HepG2 (cell line): Measurements from ENCODE around the gene KLF16. TPM values are rescaled to one million over a fixed set of nuclear protein-coding genes. Genes with fewer than 3 reads are reported as not detected.

Source experiments
- AKNA ChIP-seq: sonication (generic); formaldehyde crosslinking; IDR thresholded peaks from 2 replicates; pipeline ENCODE4 v1.4.0; 2020; ENCODE audit warnings: missing genetic modification reagents, borderline replicate concordance
- CEBPG ChIP-seq: IDR thresholded peaks from 2 replicates; pipeline ENCODE4 v1.6.1; 2016
- NFIC ChIP-seq: IDR thresholded peaks from 2 replicates; pipeline ENCODE4 v1.6.1; 2012; ENCODE audit warnings: mild to moderate bottlenecking, low read length, inconsistent platforms
- NKX3-1 ChIP-seq: sonication (generic); formaldehyde crosslinking; IDR thresholded peaks from 2 replicates; pipeline ENCODE4 v1.5.0; 2020; ENCODE audit warnings: missing genetic modification reagents
- PATZ1 ChIP-seq: sonication (generic); formaldehyde crosslinking; IDR thresholded peaks from 2 replicates; pipeline ENCODE4 v1.4.0; 2020; ENCODE audit warnings: missing genetic modification reagents
- PITX1 ChIP-seq: sonication (generic); formaldehyde crosslinking; IDR thresholded peaks from 2 replicates; pipeline ENCODE4 v1.5.1; 2020; ENCODE audit warnings: mild to moderate bottlenecking, missing genetic modification reagents
- SKI ChIP-seq: fragments of 450-650 bp; IDR thresholded peaks from one replicate; pipeline ENCODE4 v1.6.1; 2018; ENCODE audit warnings: mild to moderate bottlenecking; ENCODE audit not compliant: partially characterized antibody
- THAP9 ChIP-seq: sonication (generic); formaldehyde crosslinking; IDR thresholded peaks from 2 replicates; pipeline ENCODE4; 2020; ENCODE audit warnings: missing genetic modification reagents, mild to moderate bottlenecking, borderline replicate concordance
- ZBTB10 ChIP-seq: sonication (generic); formaldehyde crosslinking; IDR thresholded peaks from 2 replicates; pipeline ENCODE4 v1.4.0; 2020; ENCODE audit warnings: missing genetic modification reagents, borderline replicate concordance
- ZBTB34 ChIP-seq: sonication (generic); formaldehyde crosslinking; IDR thresholded peaks from 2 replicates; pipeline ENCODE4 v1.8.0; 2022; ENCODE audit warnings: mild to moderate bottlenecking, missing genetic modification reagents
- ZHX1 ChIP-seq: sonication (generic); formaldehyde crosslinking; IDR thresholded peaks from 2 replicates; pipeline ENCODE4 v1.8.1; 2022; ENCODE audit warnings: low read depth, mild to moderate bottlenecking, missing genetic modification reagents
- ZSCAN22 ChIP-seq: sonication (generic); formaldehyde crosslinking; IDR thresholded peaks from 2 replicates; pipeline ENCODE4 v1.4.0; 2020; ENCODE audit warnings: mild to moderate bottlenecking, missing genetic modification reagents
- polyA plus RNA-seq, 8 experiments: library from polyadenylated mRNA; depleted of rRNA in 3 of 8; stranded (reverse) in 7 of 8; unstranded in 1 of 8; fragments of >200 nt; fragmentation: Illumina TruSeq in 4 of 8; extraction: Trizol in 4 of 8; gene quantifications; 2 replicates each; pipeline versions ENCODE4 v1.2.1 to v1.2.3, GENCODE V29; 2011 to 2016; ENCODE audit warnings: low read depth in 4 of 8, missing spikeins in 1 of 8, mixed read lengths in 1 of 8; ENCODE audit not compliant: insufficient read depth in 1 of 8
- total RNA-seq, 5 experiments: library from RNA; depleted of rRNA; stranded (reverse); fragments of >200 nt; fragmentation: Illumina TruSeq; extraction: Trizol; gene quantifications; 2 replicates each; pipeline ENCODE4 v1.2.3, GENCODE V29; 2016; ENCODE audit warnings: low read depth in 1 of 5

KLF16 gene
- total and polyA plus RNA-seq, 2 of the 13 experiments (the other 11 are each of a cell fraction or from before 2014, with no cell fraction given), result 3.5 to 6.7 TPM

- TF ChIP-seq AKNA (CRISPR knock-in tag), result no peak
- no peak for TF ChIP-seq ZBTB34 (CRISPR knock-in tag)
- no peak for TF ChIP-seq THAP9 (CRISPR knock-in tag)
- TF ChIP-seq SKI, result no peak
- TF ChIP-seq PATZ1, result no peak
- TF ChIP-seq CEBPG (CRISPR knock-in tag), result peak; percentile 78
- TF ChIP-seq ZBTB10, result no peak
- TF ChIP-seq ZHX1 (CRISPR knock-in tag), result no peak
- no peak for TF ChIP-seq NFIC
- TF ChIP-seq PITX1 (CRISPR knock-in tag), result no peak
- TF ChIP-seq NKX3-1 (CRISPR knock-in tag), result no peak
- no peak for TF ChIP-seq ZSCAN22 (CRISPR knock-in tag)
Observed at GRCh38 chr19:1901940-1902404, 38.6 kb upstream of the KLF16 start (continued).
